KOPT-K1 (cell line): Measurements from ENCODE around the gene VCP.
"Not testable (repeated sequence)": the region's sequence is repeated elsewhere in the genome, so short reads cannot be mapped to it uniquely, and the experiment has no call there.

Source experiments
- H3K27ac ChIP-seq: fragments of 200-600 bp; sonication (generic); 2 replicates; pipeline ENCODE4 v1.5.1; 2016; ENCODE audit warnings: antibody characterized with exemption, mild to moderate bottlenecking, low read depth, low read length; ENCODE audit not compliant: poor library complexity, severe bottlenecking
- H3K36me3 ChIP-seq: fragments of 200-600 bp; sonication (generic); 2 replicates; pipeline ENCODE4 v1.5.1; 2017; ENCODE audit warnings: antibody characterized with exemption, mild to moderate bottlenecking, low read length, moderate library complexity; ENCODE audit not compliant: insufficient read depth
- H3K9me3 ChIP-seq: fragments of 200-600 bp; sonication (generic); 2 replicates; pipeline ENCODE4 v1.5.1; 2017; ENCODE audit warnings: antibody characterized with exemption, low read length, mild to moderate bottlenecking; ENCODE audit not compliant: insufficient read depth, poor library complexity, severe bottlenecking

VCP gene

DNA sequence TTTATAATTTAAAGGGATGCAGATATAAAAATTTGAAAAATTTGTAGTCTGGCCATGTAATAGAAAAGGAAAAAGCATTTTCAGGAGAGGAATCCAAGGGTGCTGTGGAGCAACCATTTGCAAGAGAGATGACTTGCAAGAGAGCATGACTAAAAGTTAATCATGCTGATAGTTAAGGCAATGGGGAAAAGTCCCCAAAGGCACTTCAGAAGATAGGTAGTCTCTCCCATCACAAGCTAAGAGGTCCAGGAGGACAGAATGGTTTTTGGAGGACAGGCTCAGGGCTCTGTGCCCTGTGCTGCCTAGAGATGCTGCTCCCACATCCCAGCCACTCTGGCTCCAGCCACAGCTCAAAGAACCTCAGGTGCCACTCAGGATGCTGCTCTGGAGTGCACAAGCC is 44.1 kb downstream of the VCP start:
- peaks cover 7% of the 10 kb centered on the region for H3K9me3 ChIP-seq
- no peaks in the 10 kb centered on the region for H3K36me3 ChIP-seq
- peak overlapping the region; percentile 59 for H3K27ac ChIP-seq

DNA sequence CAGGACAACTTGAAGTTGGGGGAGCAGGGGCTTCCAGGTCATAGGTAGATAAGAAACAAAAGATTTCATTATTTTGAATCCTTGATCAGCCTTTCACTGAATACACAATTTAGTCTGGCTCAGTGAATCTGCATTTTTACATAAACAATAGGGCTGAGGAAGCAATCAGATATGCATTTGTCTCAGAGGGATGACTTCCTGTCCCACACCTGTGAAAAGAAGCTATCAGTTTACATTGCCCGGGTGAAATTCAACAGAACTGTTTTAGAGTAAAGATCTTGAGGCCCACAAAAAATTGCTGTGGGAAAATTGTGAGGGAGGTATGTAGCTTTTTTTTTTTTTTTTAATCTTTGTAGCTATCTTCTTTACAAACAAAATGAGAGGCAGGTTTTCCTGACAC is 44.6 kb downstream of the VCP start:
- Histone ChIP-seq H3K9me3 (peaks cover 7% of the 10 kb centered on the region), H3K36me3 (no peaks in the 10 kb centered on the region), H3K27ac (peak overlapping the region; percentile 59)

DNA sequence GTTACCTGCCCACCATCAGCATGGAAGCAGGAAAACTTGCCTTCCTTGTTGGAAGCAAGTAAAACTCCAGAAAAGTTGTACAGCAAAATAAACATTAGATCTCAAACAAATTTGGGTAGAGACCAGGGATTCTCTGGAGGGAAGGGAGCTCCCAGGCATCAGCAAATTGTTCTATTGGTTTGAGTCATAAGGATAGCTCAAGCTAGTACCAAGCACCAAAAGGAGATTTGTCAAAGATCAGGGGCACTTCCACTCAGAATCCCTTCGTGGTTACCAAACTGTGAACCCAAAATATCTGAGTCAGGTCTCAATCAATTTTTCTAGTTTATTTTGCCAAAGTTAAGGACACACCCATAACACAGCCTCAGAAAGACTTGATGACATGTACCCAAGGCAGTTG is 45.1 kb downstream of the VCP start:
- Histone ChIP-seq H3K9me3 (peaks cover 7% of the 10 kb centered on the region), H3K27ac (peak overlapping the region; percentile 59), H3K36me3 (no peaks in the 10 kb centered on the region)

DNA sequence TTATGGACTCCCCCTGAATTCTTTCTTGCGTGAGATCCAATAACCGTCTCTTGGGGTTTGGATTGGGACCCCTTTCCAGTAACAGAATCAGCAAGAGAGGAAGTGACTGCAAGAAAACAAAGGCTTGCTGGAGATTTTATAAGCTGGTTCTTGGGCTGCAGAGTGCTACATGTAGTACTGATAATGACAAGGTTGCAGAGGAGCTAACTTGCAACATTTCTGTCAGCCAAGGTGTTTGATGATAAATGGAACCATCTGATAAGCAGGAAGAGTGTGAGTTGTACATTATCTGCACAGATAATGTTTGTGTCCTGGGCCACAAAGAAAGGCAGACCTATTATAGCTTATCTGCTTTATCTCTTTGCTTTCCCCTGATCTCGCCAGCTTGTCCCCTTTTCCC is 45.8 kb downstream of the VCP start:
- Histone ChIP-seq H3K36me3 (no peaks in the 10 kb centered on the region), H3K27ac (peak overlapping the region; percentile 59), H3K9me3 (peaks cover 7% of the 10 kb centered on the region)

DNA sequence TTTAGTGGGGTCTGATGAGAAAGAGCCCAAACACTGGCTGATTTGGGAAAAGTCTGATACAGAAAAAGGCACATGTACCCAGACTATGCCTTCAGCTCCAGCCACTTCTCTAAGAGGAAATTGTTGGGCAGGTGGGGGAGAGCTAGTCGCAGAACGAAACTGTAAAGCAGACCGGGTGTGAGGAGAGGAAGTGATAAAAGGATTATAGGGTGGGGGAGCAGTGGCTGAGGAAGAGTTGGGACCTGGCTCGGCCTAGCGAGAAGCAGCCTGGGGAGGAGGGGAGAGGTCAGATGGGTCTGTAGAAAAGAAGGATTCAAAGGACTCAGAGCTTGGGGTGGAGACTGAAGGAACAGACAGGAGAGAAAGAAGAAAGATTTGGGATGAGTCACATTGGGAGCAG is 49.0 kb downstream of the VCP start:
- not testable (repeated sequence) for H3K36me3 ChIP-seq, H3K9me3 ChIP-seq
- H3K27ac ChIP-seq = peak overlapping the region; percentile 45

DNA sequence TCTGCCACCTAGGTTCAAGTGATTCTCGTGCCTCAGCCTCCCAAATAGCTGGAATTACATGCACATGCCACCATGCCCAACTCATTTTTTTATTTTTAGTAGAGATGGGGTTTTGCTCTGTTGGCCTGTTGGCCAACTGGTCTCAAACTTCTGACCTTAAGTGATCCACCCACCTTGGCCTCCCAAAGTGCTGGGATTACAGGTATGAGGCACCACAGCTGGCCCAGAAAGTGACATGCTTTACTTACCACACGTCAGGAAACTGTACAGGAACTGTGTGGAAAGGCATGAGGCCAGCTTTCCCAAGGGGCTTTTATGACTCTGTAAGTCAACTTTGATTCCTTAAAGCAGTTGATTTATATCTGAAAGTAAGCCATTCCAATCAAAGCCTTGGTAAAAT is 57.9 kb downstream of the VCP start:
- H3K27ac ChIP-seq = no peak overlapping the region
- no peaks in the 10 kb centered on the region for H3K36me3 ChIP-seq
- peaks cover 14% of the 10 kb centered on the region for H3K9me3 ChIP-seq

DNA sequence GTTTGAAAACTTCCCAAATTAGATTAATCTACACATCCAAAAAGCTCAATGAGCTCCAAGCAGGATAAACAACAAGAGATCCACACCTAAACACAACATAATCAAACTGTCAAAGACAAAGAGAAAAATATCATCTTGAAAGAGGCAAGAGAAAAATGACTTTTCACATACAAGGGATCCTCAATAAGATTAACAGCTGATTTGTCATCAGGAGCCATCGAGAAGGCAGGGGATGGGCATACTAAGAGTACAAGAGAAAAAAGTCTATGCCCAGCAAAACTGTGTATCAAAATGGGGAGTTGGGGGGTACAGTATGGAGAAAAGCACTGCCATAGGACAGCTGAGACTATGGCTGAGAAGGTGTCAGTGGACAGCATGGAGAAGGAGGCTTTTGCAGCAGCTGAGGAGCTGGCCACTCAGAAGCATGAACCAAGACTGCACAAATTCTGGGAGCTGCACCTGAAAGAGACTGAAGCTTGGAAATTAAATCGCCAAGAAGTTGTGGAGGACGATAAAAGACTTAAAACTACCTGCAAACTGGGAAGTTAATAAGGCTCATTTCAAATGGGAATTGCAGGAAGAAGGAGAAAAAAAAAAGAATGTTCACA is 62.0 kb downstream of the VCP start:
- Histone ChIP-seq H3K9me3 (peaks cover 14% of the 10 kb centered on the region), H3K27ac (no peak overlapping the region), H3K36me3 (no peaks in the 10 kb centered on the region)
